Activated CD8-positive, alpha-beta memory T cell treated with anti-CD3 and anti-CD28 coated beads for 4 hours (primary cell): ENCODE results near the gene NRSN2.
A peak's percentile ranks its signal among the peaks of the same experiment; 100 is the strongest.
"Not testable (repeated sequence)": the region's sequence is repeated elsewhere in the genome, so short reads cannot be mapped to it uniquely, and the experiment has no call there.

Experiments used
- DNase-seq, 2 donors: peaks; one replicate each; pipeline ENCODE4 v3.0.0-alpha.2; 2020; ENCODE audit warnings: low read depth in 2 of 2

The NRSN2 gene

DNA sequence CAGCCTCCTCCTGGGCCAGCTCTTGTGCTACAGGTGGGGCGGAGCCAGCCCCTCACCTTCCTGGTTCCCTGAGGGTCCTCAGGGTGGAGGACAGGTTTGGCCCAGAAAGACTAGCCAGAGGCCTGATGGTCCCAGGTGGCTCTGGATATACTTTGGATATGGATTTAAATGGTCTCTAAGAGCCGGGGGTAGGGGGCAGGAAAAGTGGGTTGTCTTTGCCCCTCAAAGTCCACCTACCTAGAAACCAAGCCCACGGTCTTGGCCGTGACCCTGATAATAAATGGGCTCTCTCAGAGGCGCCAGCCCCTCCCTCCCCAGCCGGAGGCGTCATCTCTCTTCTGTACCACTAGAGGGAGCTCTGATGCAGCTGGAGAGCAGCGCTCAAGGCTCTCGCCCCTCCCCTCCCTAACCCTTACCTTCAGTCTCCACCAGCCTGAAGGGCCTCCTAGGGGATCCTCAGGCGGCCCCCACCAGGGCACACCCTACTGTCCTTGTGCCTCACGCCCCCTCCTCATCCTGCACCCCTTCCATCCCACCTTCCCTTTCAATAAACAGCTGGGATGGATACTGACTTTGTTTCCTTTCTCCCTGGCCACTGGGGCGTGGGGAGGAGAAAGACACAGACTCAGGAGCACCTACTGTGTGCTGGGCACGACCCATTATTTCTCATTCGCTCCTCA is 7.5 kb downstream of the NRSN2 start:
- DNase-seq, result peak; percentile 57 to 63

DNA sequence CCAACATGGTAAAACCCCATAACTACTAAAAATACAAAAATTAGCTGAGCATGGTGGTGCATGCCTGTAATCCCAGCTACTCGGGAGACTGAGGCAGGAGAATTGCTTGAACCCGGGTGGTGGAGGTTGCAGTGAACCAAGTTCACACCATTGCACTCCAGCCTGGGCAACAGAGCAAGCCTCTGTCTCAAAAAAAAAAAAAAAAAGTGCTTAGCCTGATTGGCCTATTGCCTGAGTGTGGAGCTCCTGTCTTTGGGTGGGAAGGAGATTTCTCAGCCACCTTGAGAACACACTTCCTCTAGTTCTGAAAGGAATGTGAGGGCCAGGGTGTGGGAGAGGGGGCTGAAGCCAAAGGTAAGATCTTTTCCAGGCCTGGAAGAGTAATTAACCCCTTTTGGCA is 9.2 kb downstream of the NRSN2 start:
- not testable (repeated sequence) for DNase-seq

DNA sequence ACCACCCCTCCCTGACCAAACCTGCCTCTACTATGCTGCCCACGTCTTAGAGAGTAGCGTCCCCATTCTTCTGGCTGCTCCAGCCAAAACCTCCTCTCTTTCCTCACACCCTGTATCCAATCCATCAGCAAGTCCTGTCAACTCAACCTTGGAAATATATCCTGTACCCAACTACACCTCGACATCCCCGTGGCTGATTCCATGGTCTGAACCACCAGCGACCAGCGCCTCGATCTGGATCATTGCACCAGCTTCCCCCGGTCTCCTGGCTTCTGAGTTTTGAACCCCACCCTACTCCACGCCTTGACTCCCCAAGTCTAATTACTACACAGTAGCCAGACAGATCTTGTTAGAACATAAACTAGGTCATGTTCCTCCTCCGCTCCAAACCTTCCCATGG is 9.8 kb downstream of the NRSN2 start:
- no peak for DNase-seq

DNA sequence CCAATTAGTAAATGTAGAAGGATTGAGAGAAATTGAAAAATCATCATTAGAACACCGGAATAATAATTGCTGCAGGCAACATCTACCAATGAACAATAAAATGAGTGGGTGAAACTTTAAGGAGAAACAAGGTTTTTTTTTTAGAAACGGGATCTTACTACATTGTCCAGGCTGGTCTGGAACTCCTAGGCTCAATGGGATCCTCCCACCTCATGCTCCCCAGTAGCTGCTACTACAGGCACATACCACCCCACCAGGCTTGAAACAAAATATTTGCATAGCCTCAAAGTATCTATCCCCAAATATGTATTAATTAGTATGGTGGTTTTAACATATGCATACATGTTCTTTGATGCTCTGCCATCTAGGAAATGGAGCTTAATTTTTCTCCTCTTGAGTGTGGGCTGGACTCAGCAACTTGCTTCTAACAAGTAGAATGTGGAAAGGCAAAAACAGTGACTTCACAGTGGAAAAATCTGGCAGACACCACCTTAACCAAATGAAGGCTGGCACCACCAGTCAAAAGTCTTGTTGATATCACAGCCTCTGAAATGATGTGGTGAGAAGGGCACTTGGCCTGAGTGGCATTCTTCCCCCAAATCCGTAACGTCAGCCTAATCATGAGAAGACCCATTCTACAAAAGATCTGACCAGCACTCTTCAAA is 12.1 kb downstream of the NRSN2 start:
- DNase-seq, result no peak

DNA sequence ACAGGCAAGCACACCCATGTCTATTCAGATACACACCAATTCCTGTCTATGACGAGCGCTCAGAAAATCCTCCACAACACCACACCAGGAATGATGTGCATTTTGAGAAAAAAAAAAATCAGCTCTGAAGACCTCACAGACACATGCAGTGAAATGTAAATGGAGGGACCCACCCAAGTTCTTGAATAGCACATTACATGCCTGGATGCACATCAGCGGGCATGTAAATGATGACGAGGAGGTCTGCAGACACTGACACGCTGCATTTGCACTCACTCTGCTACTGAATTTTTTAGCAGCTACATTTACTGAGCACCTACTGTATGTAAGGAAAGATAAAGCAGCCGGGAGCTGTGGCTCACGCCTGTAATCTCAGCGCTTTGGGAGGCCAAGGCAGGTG is 14.7 kb downstream of the NRSN2 start:
- no peak for DNase-seq

DNA sequence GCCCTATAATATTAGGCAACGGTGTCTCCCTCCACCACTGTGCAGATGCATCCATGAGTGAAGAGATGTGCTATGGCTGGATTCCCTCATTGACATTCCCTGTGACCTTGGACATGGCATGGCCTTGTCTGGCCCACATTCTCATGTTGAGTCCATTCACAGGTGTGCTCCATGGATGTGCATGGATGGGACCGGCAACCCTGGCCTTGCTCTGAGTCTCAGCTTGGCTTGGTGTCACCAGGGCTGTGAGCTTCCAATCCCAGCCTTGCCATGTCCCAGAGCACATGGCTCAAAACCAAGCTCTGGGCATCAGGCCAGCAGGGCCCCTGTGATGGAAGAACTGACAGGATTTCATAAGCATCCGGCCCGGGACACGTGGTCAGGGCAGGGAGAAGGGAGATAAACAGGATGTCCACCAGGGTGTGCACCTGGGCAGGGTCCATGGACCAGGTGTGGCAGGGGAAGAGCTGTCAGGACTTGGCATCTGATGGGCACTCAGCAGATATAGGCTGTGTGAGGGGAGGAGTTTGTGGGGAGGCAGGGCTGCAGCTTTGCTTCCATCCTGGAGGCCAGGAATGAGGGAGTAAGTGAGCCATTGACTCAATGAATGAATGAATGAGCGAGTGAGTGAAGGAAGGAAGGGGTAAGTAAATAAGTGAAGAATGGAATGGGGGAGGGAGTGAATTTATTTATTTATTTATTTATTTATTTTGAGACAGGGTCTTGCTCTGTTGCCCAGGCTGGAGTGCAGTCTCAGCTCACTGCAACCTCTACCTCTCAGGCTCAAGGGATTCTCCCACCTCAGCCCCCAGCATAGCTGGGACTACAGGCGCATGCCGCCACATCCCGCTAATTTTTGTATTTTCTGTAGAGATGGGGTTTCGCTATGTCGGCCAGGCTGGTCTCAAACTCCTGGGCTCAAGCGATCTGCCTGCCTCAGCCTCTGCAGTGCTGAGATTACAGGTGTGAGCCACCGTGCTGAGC is 15.7 kb downstream of the NRSN2 start:
- DNase-seq, result no peak

DNA sequence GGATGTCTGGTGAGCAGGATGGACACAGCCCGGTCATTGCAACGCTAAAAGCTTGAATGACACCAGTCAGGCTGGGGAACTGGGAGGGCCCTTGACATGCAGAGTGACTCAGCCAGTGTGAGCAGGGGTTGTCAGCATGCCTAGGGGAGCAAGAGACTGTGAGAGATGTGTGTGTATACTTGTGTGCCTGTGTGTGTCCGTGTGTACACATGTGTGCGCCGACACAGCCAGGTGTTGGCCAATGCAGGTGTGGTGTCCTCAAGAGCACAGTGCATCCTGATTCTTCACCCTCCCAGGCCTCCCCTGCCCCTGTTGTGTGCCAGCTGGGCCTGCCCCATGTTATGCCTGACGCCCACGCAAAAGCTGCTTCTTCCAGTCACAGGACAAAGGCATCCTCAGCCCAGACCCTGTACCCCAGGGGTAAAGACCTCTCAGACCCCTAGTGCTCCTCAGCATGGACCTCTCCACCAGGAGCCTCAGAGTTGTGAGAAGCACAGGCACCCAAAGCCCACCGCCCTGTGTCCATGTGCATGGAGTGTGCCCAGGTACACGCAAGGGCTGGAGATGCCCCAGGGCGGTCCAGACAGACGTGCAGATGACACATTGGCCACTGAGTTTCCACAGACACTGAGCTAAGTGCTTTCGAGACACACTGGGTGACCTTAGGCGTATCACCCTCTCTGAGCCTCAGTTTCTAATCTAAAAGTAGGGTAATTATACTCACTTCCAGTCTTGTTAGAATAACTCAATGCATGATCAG is 16.6 kb downstream of the NRSN2 start:
- DNase-seq, result no peak

DNA sequence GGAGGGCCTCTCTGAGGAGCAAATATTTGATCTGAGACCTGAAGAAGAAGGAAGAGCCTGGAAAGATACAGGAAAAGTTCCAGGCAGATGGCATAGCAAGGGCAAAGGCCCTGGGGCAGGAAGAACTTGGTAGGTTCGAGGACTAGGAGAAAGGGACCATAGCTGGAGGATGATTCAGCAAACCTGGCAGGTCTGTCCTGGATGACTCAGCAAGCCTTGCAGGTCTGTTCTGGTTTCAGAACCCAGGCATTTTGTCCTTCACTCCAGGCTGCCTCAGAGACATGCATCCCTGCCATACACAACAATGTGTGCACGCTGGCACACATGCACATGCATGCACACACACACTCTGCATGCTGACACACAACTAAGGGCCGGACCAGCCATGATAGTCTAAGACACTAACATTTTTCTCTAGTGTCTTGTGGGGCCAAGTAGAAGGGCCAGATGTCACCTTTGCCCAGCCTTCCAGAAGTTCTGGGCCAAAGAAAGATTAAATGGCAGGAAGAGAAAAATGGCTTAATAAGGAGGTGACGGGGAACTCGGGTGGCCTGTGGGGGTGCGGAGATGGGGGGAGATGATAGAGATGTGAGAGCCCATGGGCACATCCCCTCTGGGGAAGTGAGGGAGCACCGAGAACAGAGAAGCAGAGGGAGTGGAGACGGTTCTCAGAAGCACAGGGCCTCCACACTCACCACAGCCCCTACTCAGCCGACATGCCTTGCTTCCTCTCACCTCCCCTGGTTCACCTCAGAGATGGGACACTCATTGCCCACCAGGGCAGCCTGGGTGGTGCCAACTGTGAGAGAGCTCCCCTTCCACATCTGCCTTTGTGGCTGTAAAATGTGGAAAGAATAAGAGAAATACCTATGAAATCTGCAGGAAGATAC is 18.2 kb downstream of the NRSN2 start:
- no peak for DNase-seq

DNA sequence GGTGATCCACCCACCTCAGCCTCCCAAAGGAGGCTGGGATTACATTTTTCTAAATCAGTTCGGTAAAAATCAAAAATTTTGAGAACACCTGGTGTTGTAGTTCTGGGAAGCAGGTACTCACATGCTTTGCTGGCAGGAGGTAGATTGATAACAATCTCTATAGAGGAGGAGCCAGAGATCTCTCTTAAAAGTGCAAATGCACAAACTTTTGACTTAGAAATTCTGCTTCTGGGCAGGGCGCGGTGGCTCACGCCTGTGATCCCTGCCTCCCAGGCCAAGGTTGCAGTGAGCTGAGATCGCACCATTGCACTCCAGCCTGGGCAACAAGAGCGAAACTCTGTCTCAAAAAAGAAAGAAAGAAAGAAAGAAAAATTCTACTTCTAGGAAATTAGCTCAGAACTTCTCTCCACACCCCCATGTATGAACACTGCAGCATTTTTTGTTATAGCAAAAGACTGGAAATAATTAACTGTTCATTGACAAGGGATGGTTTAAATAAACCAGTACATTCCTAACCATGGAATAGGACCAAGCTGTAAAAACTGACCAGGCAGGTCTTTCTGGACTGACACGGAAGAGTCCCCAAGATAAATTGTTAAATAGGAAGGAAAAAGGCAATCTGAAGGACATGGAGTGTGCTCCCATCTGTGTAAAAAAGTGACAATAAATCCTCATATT is 19.3 kb downstream of the NRSN2 start:
- DNase-seq, result no peak

DNA sequence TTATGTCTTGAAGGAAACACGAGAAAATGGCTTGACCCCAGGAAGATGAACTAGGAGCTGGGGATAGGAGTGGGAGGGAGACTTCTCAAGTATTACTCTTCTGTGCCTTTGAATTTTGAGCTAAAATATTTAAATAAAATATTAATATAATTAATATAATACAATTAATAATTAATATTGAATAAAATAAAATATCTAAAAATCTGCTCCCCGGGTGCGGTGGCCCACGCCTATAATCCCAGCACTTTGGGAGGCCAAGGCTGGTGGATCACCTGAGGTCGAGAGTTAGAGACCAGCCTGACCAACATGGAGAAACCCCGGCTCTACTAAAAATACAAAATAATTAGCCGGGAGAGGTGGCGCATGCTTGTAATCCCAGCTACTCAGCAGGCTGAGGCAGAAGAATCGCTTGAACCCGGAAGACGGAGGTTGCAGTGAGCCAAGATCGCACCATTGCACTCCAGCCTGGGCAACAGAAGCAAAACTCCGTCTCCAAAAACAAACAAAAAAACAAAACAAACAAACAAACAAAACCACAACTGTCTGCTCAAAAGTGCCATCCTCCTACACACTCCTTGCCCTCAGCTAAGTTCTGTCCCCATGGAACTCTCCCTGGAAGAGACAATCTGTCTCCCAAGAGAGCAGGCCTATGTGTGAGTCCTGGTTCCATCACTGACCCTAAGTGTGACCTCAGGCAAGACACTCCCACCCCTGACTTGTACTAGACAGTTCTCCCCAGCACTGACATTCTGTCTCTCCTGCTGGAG is 20.0 kb downstream of the NRSN2 start:
- DNase-seq, result no peak

DNA sequence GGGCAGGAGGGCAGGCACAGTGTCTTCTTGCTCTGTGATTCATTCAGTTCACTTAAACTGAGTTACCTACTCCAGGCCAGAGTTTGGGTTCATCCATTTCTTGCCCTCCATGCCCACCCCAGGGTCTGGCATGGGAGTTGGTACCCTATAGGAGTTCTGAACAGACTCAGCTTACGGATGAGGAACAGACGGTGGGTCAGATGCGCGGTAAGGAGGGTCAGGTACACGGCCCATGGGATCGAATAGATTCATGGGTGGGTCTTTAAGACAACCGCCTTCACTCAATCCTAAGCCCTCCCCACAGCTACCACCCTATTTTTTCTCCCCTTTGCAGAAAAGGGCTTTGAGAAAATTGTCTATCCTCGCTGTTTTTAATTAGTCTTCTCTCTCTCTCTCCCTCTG is 20.6 kb downstream of the NRSN2 start:
- no peak for DNase-seq

DNA sequence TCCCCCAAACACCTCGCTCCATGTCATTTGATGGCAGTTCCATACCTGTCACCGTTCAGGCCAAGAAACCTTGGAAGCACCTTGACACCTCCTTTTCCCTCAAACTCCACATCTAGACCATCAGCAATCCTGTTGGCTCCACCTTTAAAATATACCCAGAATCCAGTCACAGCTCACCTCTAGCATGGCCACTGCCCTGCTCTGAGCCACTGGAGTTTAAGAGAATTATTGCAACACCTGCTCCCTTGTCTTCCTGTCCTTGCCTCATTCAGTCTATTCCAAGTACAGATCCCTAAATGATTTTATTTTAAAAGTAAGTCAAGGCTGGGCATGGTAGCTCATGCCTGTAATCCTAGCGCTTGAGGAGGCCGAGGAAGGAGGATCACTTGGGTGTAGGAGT is 22.0 kb downstream of the NRSN2 start:
- DNase-seq, result no peak

DNA sequence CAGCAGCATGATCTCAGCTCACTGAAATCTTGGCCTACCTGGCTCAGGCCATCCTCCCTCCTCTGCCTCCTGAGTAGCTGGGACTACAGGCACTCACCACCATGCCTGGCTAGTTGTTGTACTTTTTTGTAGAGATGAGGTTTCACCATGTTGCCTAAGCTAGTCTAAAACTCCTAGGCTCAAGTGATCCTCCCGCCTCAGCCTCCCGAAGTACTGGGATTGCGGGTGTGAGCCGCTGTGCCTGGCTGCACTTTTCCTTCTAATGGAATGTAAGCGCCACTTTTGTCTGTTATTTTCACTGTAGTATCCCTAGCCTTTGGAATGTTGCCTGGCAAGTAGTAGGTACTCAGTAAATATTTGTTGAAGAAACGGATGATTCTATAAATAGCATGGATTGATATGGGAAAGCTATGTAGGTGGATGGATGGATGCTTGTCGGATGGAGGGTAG is 23.3 kb downstream of the NRSN2 start:
- no peak for DNase-seq

DNA sequence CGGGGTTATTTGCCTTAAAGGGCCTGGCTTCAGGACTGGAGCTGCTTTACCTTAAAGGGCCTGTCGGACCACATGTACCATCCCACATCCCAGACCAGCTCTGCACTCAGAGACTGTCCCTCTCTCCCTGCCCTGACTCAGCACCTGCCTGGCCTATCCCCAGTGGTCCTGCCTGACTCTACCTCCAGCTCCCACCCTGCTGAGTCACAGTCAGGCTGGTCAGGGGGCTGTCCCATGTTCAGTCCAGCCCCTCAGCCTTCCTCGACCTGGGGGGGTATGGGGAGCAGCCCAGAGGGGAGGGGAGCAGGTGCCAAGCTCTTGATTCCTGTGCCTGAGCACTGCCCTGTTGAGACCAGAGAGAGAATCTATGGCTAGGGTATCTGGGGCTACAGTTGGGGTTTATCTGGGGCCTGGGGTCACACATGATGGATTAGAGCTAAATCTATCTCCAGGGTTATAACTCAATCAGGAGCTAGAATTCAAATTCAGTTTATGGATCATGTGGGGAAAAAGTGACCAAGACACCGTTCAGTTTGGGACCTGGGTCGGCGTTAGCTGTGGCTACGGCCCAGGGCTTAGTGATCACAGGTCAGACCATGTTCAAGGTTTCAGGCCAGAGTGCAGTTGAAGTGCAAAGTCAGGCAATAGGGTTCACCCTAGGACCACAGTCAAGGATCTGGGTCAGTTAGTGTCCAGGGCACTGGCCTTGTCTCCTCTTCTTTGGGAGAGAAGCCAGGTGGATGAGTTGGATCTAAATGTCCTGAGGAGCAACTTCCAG is 24.3 kb downstream of the NRSN2 start:
- no peak for DNase-seq

DNA sequence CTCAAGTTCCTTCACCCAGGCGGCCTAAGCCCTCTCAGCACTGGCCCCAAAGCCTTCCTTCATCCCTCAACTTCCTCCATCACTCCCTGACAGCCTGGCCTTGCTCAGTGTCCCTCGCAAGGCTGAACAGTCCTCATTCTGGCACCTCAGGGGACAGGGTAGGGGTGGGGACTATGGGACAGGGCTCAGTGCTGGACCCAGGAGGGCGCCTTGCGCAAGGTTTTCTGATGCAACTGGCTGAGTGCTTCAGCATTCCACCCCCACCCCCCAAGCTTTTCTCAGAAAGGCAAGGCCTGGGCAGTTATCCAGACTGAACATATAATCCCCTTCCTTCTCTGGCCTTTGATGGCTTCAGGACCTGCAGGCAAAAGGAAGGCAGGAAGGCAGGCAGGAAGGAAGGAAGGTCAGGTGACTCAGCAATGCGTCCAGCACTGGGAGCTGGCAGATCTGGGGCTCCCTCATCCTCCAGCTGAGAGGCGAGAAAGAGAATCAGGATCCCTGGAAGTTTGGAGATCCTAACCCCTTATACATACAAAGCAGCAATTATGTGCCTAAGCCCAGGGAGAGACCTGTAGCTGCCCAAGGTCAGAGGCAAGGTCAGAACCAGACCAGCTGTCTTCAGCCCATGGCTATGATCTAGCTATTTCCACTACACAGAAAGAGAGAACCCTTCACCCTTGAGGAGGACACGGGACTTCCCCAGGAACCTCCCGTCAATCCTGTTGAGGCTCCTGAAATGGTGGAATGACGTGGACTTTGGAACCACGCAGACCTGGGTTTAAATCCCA is 25.0 kb downstream of the NRSN2 start:
- DNase-seq, result no peak

DNA sequence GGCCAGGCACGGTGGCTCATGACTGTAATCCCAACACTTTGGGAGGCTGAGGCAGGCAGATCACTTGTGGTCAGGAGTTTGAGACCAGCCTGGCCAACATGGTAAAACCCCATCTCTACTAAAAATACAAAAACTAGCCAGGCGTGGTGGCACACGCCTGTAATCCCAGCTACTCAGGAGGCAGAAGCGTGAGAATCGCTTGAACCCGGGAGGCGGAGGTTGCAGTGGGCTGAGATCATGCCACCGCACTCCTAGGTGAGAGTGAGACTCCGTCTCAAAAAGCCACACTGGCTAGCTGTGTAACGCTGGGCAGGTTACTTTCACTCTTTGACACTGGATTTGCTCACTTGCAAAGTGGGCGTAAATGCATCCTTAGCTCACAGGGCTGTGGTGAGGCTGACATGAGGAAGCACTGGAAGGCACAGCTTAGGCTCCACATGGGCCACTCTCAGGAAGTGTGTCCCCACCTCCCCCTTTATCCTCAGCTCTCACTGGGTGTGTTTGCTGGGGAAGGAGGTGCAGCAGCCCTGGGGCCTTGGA is 25.7 kb downstream of the NRSN2 start:
- not testable (repeated sequence) for DNase-seq

DNA sequence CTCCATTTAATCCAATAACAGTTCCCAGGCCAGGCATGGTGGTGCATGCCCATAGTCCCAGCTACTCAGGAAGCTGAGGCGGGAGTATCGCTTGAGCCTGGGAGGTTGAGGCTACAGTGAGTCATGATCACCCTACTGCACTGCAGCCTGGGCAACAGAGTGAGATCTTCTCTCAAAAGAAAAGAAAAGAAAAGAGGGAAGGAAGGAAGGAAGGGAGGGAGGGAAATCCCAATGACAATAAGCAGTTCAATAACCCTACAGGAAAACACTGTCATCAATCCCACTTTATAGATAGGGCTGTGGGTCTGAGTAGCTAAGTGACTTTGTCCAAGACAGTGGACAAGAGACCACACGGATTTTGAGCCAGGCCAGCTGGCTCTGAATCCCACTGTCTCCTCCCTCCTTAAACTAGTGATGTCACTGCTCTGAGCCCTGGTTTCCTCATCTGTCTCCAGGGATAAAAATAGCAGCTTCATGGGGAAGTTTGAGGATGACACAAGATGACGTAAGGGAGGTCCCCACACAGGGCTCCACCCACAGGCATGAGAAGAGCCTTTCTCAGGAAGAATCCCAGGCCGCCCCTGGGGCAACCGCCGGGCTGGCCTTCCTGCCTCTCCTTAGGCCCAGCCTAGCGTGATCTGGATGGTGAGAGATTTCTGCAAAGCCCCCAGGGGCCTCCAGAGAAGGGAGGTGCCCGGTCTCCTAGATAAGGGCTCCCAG is 26.4 kb downstream of the NRSN2 start:
- no peak for DNase-seq
